ENCODE results near the gene SGCE. TPM values are rescaled to one million over a fixed set of nuclear protein-coding genes. Genes with fewer than 3 reads are reported as not detected.

SGCE gene
- total and polyA plus RNA-seq, 9 of the 15 experiments (the other 6 are each of a cell fraction or from before 2014, with no cell fraction given), result 0.09 to 0.46 (median 0.28) TPM; not detected in 5

DNA sequence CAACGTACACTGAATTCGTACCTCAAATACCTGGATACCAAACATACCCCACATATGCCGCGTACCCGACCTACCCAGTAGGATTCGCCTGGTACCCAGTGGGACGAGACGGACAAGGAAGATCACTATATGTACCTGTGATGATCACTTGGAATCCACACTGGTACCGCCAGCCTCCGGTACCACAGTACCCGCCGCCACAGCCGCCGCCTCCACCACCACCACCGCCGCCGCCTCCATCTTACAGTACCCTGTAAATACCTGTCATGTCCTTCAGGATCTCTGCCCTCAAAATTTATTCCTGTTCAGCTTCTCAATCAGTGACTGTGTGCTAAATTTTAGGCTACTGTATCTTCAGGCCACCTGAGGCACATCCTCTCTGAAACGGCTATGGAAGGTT is 9.5 kb upstream of the SGCE start:
- DNase-seq (ENCODE audit: extremely low read depth in 1 of 4, low spot score in 3 of 4), result no peak
- H3K9ac ChIP-seq (ENCODE audit: insufficient read depth in 1 of 2, low read depth in 2 of 2, low read length in 2 of 2), result no peak overlapping the region
- H3K4me3 ChIP-seq, result no peak overlapping the region
- POLR2A ChIA-PET, result no interaction called here
- BruUV-seq (replicated peaks), result no TSS peak
- WGBS (ENCODE audit: insufficient coverage, low coverage, missing lambda C conversion rate), result 11% methylated on average over 18 of the region's 18 CpGs
- CTCF ChIA-PET (ENCODE audit: low intra/inter-chr PET ratio), result no interaction called here
- no peak for TF ChIP-seq HMG20B (CRISPR knock-in tag; IDR thresholded peaks at IDR 0.05)
- TF ChIP-seq MCM3 (IDR thresholded peaks at IDR 0.05), result no peak
- TF ChIP-seq IFI16 (CRISPR knock-in tag; IDR thresholded peaks at IDR 0.05), result no peak
- H3K4me1 ChIP-seq (replicated peaks in 1 of 2; ENCODE audit: control insufficient read depth in 2 of 2, insufficient read depth in 2 of 2, low read length in 2 of 2), result peaks cover 0 to 4% of the 10 kb centered on the region in 2 experiments; a peak in 2 of 5 replicates
- H4K20me1 ChIP-seq (replicated peaks; ENCODE audit: control insufficient read depth, insufficient read depth, low read length), result no peaks in the 10 kb centered on the region
- H3K27ac ChIP-seq (ENCODE audit: extremely low read depth, low read depth, low read length), result no peak overlapping the region
- intact Hi-C loops (cut with micrococcal nuclease), result no loop called here
- ATAC-seq, result no peak
- H3K79me2 ChIP-seq (ENCODE audit: control insufficient read depth, insufficient read depth, low read length), result no peaks in the 10 kb centered on the region
- H3K9me1 ChIP-seq (ENCODE audit: control insufficient read depth, insufficient read depth, low read length), result no peaks in the 10 kb centered on the region
- in situ Hi-C loops (cut with MboI), result no loop called here
- FAIRE-seq, result no peak
- no peak overlapping the region for H2AFZ ChIP-seq (ENCODE audit: low read depth, low read length)
- H3K36me3 ChIP-seq (ENCODE audit: control insufficient read depth, insufficient read depth, low read length), result no peaks in the 10 kb centered on the region
- no peak overlapping the region for H3K4me2 ChIP-seq (ENCODE audit: insufficient read depth, low read length)
- peaks cover 2 to 20% of the 10 kb centered on the region in 2 experiments; a peak in 3 of 5 replicates for H3K27me3 ChIP-seq (ENCODE audit: control insufficient read depth in 2 of 2, insufficient read depth in 2 of 2, low read length in 2 of 2)
- no peaks in the 10 kb centered on the region for H3K9me3 ChIP-seq (replicated peaks; ENCODE audit: control insufficient read depth, insufficient read depth, low read depth, low read length)

DNA sequence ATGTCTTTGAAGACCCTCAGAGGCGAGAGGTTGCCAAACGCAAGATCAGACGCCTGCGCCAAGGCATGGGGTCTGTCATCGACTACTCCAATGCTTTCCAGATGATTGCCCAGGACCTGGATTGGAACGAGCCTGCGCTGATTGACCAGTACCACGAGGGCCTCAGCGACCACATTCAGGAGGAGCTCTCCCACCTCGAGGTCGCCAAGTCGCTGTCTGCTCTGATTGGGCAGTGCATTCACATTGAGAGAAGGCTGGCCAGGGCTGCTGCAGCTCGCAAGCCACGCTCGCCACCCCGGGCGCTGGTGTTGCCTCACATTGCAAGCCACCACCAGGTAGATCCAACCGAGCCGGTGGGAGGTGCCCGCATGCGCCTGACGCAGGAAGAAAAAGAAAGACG is 8.1 kb upstream of the SGCE start:
- intact Hi-C loops (cut with micrococcal nuclease), result no loop called here
- Histone ChIP-seq H3K9me3 (replicated peaks; ENCODE audit: control insufficient read depth, insufficient read depth, low read depth, low read length) (no peaks in the 10 kb centered on the region), H3K4me2 (ENCODE audit: insufficient read depth, low read length) (peak overlapping the region; percentile 39; the same call in 1 of the 2 replicates), H2AFZ (ENCODE audit: low read depth, low read length) (no peak overlapping the region), H3K79me2 (ENCODE audit: control insufficient read depth, insufficient read depth, low read length) (no peaks in the 10 kb centered on the region), H3K9ac (ENCODE audit: insufficient read depth in 1 of 2, low read depth in 2 of 2, low read length in 2 of 2) (no peak overlapping the region), H3K4me1 (replicated peaks in 1 of 2; ENCODE audit: control insufficient read depth in 2 of 2, insufficient read depth in 2 of 2, low read length in 2 of 2) (peaks cover 0 to 4% of the 10 kb centered on the region in 2 experiments; a peak in 2 of 5 replicates), H3K4me3 (no peak overlapping the region), H3K9me1 (ENCODE audit: control insufficient read depth, insufficient read depth, low read length) (no peaks in the 10 kb centered on the region), H3K27me3 (ENCODE audit: control insufficient read depth in 2 of 2, insufficient read depth in 2 of 2, low read length in 2 of 2) (peaks cover 2 to 20% of the 10 kb centered on the region in 2 experiments; a peak in 3 of 5 replicates), H3K36me3 (ENCODE audit: control insufficient read depth, insufficient read depth, low read length) (no peaks in the 10 kb centered on the region), H4K20me1 (replicated peaks; ENCODE audit: control insufficient read depth, insufficient read depth, low read length) (no peaks in the 10 kb centered on the region), H3K27ac (ENCODE audit: extremely low read depth, low read depth, low read length) (no peak overlapping the region)
- in situ Hi-C loops (cut with MboI), result no loop called here
- ChIA-PET POLR2A (no interaction called here), CTCF (ENCODE audit: low intra/inter-chr PET ratio) (no interaction called here)
- no peak for DNase-seq (ENCODE audit: extremely low read depth in 1 of 4, low spot score in 3 of 4)
- no TSS peak for BruUV-seq (replicated peaks)
- 0 out of 2 replicates have a peak, but pooled peaks have one; percentile 2 for TF ChIP-seq NFIC (IDR thresholded peaks at IDR 0.05)
- TF ChIP-seq, protein P1, sequence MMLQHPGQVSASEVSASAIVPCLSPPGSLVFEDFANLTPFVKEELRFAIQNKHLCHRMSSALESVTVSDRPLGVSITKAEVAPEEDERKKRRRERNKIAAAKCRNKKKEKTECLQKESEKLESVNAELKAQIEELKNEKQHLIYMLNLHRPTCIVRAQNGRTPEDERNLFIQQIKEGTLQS (IDR thresholded peaks at IDR 0.05), result no peak
- TF ChIP-seq, protein P1 (CRISPR knock-in tag; conservative IDR thresholded peaks at IDR 0.05), result no peak
- TF ChIP-seq HEY1 (CRISPR knock-in tag; IDR thresholded peaks at IDR 0.05; ENCODE audit: borderline replicate concordance), result no peak
- TF ChIP-seq ZNF668 (CRISPR knock-in tag; IDR thresholded peaks at IDR 0.05), result no peak
- no peak for TF ChIP-seq SP1 (CRISPR knock-in tag; IDR thresholded peaks at IDR 0.05)
- TF ChIP-seq, protein P2, sequence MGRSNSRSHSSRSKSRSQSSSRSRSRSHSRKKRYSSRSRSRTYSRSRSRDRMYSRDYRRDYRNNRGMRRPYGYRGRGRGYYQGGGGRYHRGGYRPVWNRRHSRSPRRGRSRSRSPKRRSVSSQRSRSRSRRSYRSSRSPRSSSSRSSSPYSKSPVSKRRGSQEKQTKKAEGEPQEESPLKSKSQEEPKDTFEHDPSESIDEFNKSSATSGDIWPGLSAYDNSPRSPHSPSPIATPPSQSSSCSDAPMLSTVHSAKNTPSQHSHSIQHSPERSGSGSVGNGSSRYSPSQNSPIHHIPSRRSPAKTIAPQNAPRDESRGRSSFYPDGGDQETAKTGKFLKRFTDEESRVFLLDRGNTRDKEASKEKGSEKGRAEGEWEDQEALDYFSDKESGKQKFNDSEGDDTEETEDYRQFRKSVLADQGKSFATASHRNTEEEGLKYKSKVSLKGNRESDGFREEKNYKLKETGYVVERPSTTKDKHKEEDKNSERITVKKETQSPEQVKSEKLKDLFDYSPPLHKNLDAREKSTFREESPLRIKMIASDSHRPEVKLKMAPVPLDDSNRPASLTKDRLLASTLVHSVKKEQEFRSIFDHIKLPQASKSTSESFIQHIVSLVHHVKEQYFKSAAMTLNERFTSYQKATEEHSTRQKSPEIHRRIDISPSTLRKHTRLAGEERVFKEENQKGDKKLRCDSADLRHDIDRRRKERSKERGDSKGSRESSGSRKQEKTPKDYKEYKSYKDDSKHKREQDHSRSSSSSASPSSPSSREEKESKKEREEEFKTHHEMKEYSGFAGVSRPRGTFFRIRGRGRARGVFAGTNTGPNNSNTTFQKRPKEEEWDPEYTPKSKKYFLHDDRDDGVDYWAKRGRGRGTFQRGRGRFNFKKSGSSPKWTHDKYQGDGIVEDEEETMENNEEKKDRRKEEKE (IDR thresholded peaks at IDR 0.05; ENCODE audit: borderline replicate concordance in 1 of 2, control insufficient read depth in 1 of 2, low read depth in 2 of 2, low read length in 1 of 2), result no peak
- 12% methylated on average over 20 of the region's 23 CpGs for WGBS (ENCODE audit: insufficient coverage, low coverage, missing lambda C conversion rate)
- FAIRE-seq, result no peak
- ATAC-seq, result peak; percentile 35
